Lung (tissue), 12 donors: Measurements from ENCODE around the gene CLUH. TPM values are rescaled to one million over a fixed set of nuclear protein-coding genes. Genes with fewer than 3 reads are reported as not detected.

ENCODE experiments used
- ATAC-seq: fragments of 200-7000 bp; cut with Tn5 transposase; one replicate; pipeline ENCODE4 v1.9.1; 2020; ENCODE audit warnings: moderate number of reproducible peaks; ENCODE audit not compliant: insufficient read depth, low FRiP score
- DNase-seq, 3 donors: peaks; one replicate each; pipeline ENCODE4 v3.0.0-alpha.2; 2013 to 2017
- H3K27ac ChIP-seq, 2 donors: one replicate each; pipeline ENCODE4 v1.5.1; 2013; ENCODE audit warnings: mild to moderate bottlenecking in 2 of 2, moderate library complexity in 2 of 2, control low read depth in 1 of 2, inconsistent platforms in 1 of 2, low read depth in 1 of 2, low read length in 1 of 2
- H3K27me3 ChIP-seq, 3 donors: one replicate each; pipeline ENCODE4 v1.5.1; 2013; ENCODE audit warnings: low read length in 2 of 3; ENCODE audit not compliant: control insufficient read depth in 3 of 3, insufficient read depth in 3 of 3
- H3K36me3 ChIP-seq, 4 donors: one replicate each; pipeline ENCODE4 v1.5.1; 2013; ENCODE audit warnings: low read length in 4 of 4, mild to moderate bottlenecking in 1 of 4, moderate library complexity in 1 of 4; ENCODE audit not compliant: control insufficient read depth in 4 of 4, insufficient read depth in 4 of 4
- H3K4me1 ChIP-seq, 5 donors: one replicate each; pipeline ENCODE4 v1.5.1; 2013; ENCODE audit warnings: low read length in 5 of 5, mild to moderate bottlenecking in 2 of 5, moderate library complexity in 1 of 5; ENCODE audit not compliant: control insufficient read depth in 5 of 5, insufficient read depth in 5 of 5
- H3K4me3 ChIP-seq: one replicate; pipeline ENCODE4 v1.5.1; 2013; ENCODE audit warnings: mild to moderate bottlenecking, control low read depth, moderate library complexity
- H3K9ac ChIP-seq, 2 donors: one replicate each; pipeline ENCODE4 v1.5.1; 2013; ENCODE audit warnings: low read length in 2 of 2, control low read depth in 1 of 2; ENCODE audit not compliant: insufficient read depth in 1 of 2
- H3K9me3 ChIP-seq, 4 donors: one replicate each; pipeline ENCODE4 v1.5.1; 2013; ENCODE audit warnings: low read length in 3 of 4, mild to moderate bottlenecking in 1 of 4, moderate library complexity in 1 of 4; ENCODE audit not compliant: control insufficient read depth in 4 of 4, insufficient read depth in 3 of 4
- CTCF ChIP-seq: IDR thresholded peaks from 2 replicates; pipeline ENCODE4 v1.5.1; 2012; ENCODE audit warnings: mild to moderate bottlenecking; ENCODE audit errors: control extremely low read depth, extremely low read depth
- WGBS, 2 donors: extraction: QIAGEN DNeasy Blood & Tissue Kit; methylation state at CpG; one replicate each; pipeline ENCODE4 v1.1.7; 2013; 5-methylcytosine and 5-hydroxymethylcytosine counted together
- polyA plus RNA-seq, 2 donors: library from polyadenylated mRNA; stranded (reverse); fragments of 200-250 nt; gene quantifications; one replicate each; pipeline ENCODE4 v1.2.1, GENCODE V29; 2013
- total RNA-seq, 2 donors: library from RNA; depleted of rRNA in 1 of 2; stranded (reverse); fragments of >200 nt in 1 of 2; gene quantifications; one replicate each; pipeline ENCODE4 v1.2.1, GENCODE V29; 2014 to 2021
- donor health status: control.
- donor health status: control.
- donor health status: Bipolar disorder and iron deficiency.
- donor health status: healthy.
- donor health status: DM: yes; HTN: yes; CAD: no.

CLUH gene
- total and polyA plus RNA-seq, 4 donors = 29.7 to 80.5 (median 42.1) TPM

GRCh38 chr17:2749058-2749783, 37.7 kb upstream of the CLUH start, which contains the start of gene CCDC92B:
CCDC92B (minus strand) TSS chr17:2749652; CDS start chr17:2735145, 14,507 bp downstream.
- TF ChIP-seq CTCF = no peak
- ATAC-seq (no peak), DNase-seq (no peak)
- Histone ChIP-seq H3K4me1 (peaks cover 0 to 15% (median 5%) of the 10 kb centered on the region in 5 donors), H3K4me3 (no peak within 1 kb of the TSS), H3K36me3 (no peaks in the 10 kb centered on the region), H3K27me3 (peaks cover 21 to 38% (median 38%) of the 10 kb centered on the region in 3 donors), H3K27ac (no peak within 1 kb of the TSS), H3K9me3 (peaks cover 0 to 2% (median 0%) of the 10 kb centered on the region in 4 donors), H3K9ac (no peak within 1 kb of the TSS)
- 4 to 6% methylated on average over 44 to 74 of the region's 76 CpGs for WGBS, 2 donors

- Histone ChIP-seq H3K9me3 (peaks cover 0 to 2% (median 0%) of the 10 kb centered on the region in 4 donors), H3K27me3 (peaks cover 15 to 31% (median 21%) of the 10 kb centered on the region in 3 donors), H3K4me3 (no peak overlapping the region), H3K27ac (no peak overlapping the region), H3K9ac (no peak overlapping the region), H3K4me1 (peaks cover 0 to 17% (median 5%) of the 10 kb centered on the region in 5 donors), H3K36me3 (no peaks in the 10 kb centered on the region)
- DNase-seq (peak; percentile 93 to 99 (median 99)), ATAC-seq (no peak)
- 28 to 47% methylated on average over 11 of the region's 11 CpGs for WGBS, 2 donors
- TF ChIP-seq CTCF = no peak
Observed at GRCh38 chr17:2745317-2746037, 33.9 kb upstream of the CLUH start.

- peaks cover 0 to 2% (median 0%) of the 10 kb centered on the region in 4 donors for H3K9me3 ChIP-seq
- TF ChIP-seq CTCF = no peak
- 91 to 93% methylated on average over 15 of the region's 15 CpGs for WGBS, 2 donors
- H3K4me3 ChIP-seq = no peak overlapping the region
- H3K27ac ChIP-seq = no peak overlapping the region
- ATAC-seq (no peak), DNase-seq (no peak)
- no peaks in the 10 kb centered on the region for H3K4me1 ChIP-seq
- no peak overlapping the region for H3K9ac ChIP-seq
- peaks cover 0 to 8% (median 4%) of the 10 kb centered on the region in 3 donors for H3K27me3 ChIP-seq
- H3K36me3 ChIP-seq = no peaks in the 10 kb centered on the region
Observed at GRCh38 chr17:2737693-2738092, 26.1 kb upstream of the CLUH start.
